Measurements from ENCODE around the gene KRTAP20-2.

The KRTAP20-2 gene

GRCh38 chr21:30634906-30635305, at the start of gene KRTAP20-2:
TSS of gene KRTAP20-2 (plus strand) at chr21:30635206. CDS start at chr21:30635264, 58 bp downstream.
- no peak for DNase-seq

GRCh38 chr21:30590297-30590696, 44.7 kb upstream of the KRTAP20-2 start, which contains the start of gene KRTAP22-2:
TSS of gene KRTAP22-2 (minus strand) at chr21:30590397.
- no peak for DNase-seq

- DNase-seq, result no peak
Observed at GRCh38 chr21:30592140-30592539, 42.9 kb upstream of the KRTAP20-2 start, which contains the start of gene KRTAP6-3. TSS of gene KRTAP6-3 (plus strand) at chr21:30592440. CDS start at chr21:30592446, 6 bp downstream.

GRCh38 chr21:30598802-30599201, 36.2 kb upstream of the KRTAP20-2 start, which contains the start of gene KRTAP6-2:
TSS of gene KRTAP6-2 (minus strand) at chr21:30598902. CDS start at chr21:30598874, 28 bp downstream.
- no peak for DNase-seq

DNA sequence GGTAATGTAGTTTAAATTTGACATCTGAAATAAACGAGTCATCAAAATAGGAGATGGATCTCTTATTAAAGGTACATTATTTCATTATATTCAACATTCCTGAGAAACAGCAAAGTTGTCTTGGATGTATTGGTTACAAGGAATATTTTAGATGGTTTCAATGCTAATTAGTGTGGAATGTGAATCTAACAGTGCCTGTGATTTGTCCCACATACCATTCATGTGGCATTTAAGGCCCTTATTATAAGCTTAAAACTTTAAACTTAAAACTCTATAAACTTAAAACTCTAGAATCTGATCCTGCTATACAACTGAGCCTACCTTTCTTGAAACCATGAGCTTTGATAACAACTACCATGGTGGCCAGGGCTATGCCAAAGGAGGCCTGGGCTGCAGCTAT, 34.2 kb upstream of the KRTAP20-2 start, which contains the start of gene KRTAP22-1:
TSS of gene KRTAP22-1 (plus strand) at position 301 of the 400 bp plus-strand sequence.
- DNase-seq, result no peak

GRCh38 chr21:30605968-30606367, 29.0 kb upstream of the KRTAP20-2 start:
- DNase-seq, result no peak

GRCh38 chr21:30612132-30612531, 22.9 kb upstream of the KRTAP20-2 start:
- no peak for DNase-seq

- DNase-seq, result no peak
Observed at GRCh38 chr21:30613836-30614235, 21.2 kb upstream of the KRTAP20-2 start, which contains the start of gene KRTAP6-1. TSS of gene KRTAP6-1 (minus strand) at chr21:30613930. CDS start at chr21:30613904, 26 bp downstream.

GRCh38 chr21:30615199-30615598, 19.8 kb upstream of the KRTAP20-2 start:
- no peak for DNase-seq

DNA sequence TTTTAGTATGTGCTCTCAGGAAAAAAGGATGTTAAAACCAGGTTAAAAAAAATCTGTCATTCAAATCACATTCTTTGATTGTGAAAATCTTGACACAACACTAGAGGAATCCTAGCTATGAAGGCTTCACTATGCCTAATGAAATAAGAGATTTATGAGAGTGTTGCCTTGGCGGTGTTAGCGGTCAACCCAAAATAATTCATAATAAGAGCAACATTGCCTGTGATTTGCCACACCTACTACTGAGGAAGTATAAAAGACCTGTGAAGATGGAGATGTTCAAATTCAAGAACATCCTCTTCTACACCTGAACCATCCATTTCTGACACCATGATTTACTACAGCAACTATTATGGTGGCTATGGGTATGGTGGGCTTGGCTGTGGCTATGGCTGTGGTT, 18.9 kb upstream of the KRTAP20-2 start, which contains the start of gene KRTAP20-1:
TSS of gene KRTAP20-1 (plus strand) at position 301 of the 400 bp plus-strand sequence. CDS start at position 331, 30 bp downstream.
- DNase-seq, result no peak

- DNase-seq, result no peak
Observed at GRCh38 chr21:30620080-30620479, 14.9 kb upstream of the KRTAP20-2 start.

DNA sequence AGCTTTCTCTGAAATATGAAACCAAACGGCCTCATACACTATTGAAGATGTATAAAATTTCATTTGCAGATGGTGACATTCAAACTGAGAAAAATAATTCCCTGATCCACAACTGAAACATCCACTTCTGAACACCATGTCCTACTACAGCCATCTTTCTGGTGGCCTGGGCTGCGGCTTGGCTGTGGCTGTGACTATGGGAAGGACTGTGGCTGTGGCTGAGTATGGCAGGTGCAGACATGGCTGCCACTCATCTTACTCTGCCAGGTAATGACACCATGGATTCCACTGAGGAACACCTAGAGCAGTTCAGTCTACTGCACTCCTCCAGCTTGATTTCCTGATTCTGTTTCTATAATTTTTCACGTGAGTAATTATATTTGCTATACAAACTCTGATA, 14.5 kb upstream of the KRTAP20-2 start, which contains the start of gene KRTAP20-4:
TSS of gene KRTAP20-4 (plus strand) at position 106 of the 400 bp plus-strand sequence.
- no peak for DNase-seq

GRCh38 chr21:30623362-30623761, 11.6 kb upstream of the KRTAP20-2 start:
- DNase-seq, result no peak

- no peak for DNase-seq
Observed at GRCh38 chr21:30625449-30626165, 9.4 kb upstream of the KRTAP20-2 start.

DNA sequence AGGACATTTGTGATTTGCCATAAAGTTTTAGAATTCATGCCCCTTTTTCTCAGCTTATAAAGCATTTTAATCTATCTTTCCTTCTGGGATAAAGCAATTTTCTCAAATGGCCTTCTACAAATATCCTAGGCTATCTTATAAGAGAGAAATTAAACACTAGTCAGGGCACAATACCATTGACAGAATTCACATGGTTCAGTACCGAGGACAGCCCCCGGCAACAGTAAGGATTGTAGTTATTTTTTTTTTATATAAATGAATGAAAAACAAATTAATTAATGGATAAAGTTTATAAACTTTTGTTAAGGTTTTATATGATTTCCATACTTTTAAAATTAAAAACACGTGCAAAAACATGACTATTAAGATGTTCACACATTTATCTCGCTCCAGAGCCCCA, 6.9 kb upstream of the KRTAP20-2 start:
- no peak for DNase-seq

DNA sequence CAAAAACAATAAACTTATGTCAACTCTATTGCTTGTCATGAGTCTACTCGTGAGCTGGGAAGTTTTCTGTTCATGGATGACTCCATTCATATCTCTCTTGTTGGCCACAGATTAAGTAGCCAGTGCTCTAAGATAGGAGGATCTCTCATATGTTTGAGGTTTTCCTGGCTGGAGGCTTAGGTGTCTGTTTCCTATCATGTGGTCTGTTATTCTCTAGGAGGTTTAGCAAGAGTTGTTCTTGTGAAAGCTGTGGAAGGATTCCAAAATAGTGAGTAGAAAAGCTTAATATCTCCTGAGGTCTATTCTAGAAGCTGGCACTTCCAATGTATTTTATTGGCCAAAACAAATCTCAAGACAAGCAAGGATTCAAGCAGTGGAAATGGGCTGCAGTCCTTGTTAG, 5.8 kb upstream of the KRTAP20-2 start:
- DNase-seq, result no peak

DNA sequence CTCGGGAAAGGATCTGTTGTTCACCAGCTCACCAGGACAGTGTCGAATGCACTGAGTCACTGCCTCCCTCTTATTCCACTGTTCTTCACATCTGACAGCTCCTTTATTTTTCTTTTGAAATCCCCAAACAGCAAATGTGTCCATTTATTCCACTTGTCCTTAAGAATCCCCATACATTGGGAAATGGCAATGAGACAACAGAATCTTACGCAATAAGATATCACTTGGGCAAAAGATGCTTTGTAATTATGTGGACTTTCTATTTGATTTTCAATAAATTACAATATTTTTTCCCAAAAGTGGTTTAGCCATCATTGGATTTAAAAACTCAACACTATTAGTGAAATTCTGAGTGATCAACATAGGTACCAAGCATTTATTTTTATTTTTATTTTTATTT, 3.7 kb downstream of the KRTAP20-2 start:
- DNase-seq, result no peak

DNA sequence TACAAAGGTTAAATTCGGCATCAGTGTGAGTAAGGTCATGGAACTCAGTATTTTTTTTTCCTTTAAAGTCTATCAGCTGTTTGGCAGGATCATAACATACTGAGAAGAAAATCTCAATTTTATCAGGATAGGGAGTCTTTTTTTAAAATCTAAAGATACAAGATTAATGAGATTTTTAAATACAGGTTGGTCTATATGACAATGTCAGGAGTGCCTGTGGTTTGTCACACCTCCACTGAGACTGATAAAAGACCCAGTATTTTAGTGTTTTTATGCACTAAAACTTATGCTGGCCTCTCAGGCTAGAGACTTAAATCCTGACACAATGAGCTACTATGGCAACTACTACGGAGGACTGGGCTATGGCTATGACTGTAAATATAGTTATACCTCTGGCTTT, 7.6 kb downstream of the KRTAP20-2 start, which contains the start of gene KRTAP20-3:
TSS of gene KRTAP20-3 (plus strand) at position 301 of the 400 bp plus-strand sequence.
- DNase-seq, result no peak

- DNase-seq, result no peak
Observed at GRCh38 chr21:30646904-30647414, 12.0 kb downstream of the KRTAP20-2 start.

GRCh38 chr21:30652891-30653290, 17.9 kb downstream of the KRTAP20-2 start:
- DNase-seq, result no peak

- DNase-seq, result no peak
Observed at GRCh38 chr21:30668776-30669175, 33.8 kb downstream of the KRTAP20-2 start.

DNA sequence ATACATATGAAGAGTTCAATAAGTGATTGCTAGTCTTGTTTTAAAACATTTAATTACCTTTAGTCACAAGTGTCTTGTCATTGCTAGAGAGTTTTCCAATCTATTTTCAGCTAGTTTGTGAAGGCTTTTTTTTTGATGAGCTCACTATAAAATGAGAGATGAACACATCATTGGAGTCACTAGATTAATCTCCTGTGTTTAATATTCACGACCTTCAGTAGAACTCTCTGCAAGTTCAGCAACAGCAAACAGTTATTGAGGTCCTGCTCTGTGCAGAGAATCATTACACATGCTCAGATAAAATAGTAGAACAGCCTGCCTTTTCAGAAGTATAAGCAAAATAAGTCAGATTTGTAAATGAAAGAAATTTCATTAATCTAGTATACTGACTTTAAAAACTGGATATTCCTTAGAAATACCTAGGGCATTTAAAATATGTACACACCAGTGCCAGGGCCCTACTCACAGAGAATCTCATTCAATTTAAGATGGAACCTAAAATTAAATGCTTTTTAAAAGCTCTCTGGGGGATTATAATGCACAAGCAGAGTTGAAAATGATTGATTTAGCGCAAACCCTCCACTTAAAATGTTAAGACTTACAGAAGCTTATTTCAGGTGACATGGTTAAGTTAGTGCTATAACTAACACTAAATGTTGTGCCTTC, 38.1 kb downstream of the KRTAP20-2 start:
- no peak for DNase-seq

DNA sequence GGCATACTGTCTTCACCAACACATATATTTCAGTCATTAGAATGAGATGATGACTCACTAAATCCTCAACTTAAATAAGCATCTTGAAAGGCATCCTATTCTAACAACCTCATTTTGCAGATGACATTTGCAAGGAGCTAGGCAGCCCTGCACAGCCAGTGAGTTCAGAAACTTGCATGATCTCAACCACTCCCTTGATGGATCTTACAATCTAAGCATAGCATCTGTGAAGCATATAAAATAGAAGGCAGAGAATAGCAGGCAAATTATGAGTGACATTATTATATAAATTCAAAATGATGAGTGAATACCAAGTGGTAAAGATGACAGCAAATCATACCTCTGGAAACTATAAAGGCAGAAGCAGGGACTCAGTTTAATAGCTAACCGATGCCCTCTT, 39.3 kb downstream of the KRTAP20-2 start:
- no peak for DNase-seq

Data from eye (tissue), 1 donor.